A673 (cell line): ENCODE data around the gene CPN2.

Source experiments
- CTCF ChIP-seq: fragments of 300-800, 200-600 bp; sonication (generic); conservative IDR thresholded peaks from 2 replicates; pipeline ENCODE4 v1.5.1; 2017; ENCODE audit warnings: low read depth, mild to moderate bottlenecking, antibody characterized with exemption, low read length, moderate library complexity, mixed read lengths
- EZH2 ChIP-seq: fragments of 200-600 bp; sonication (generic); IDR thresholded peaks from 2 replicates; pipeline ENCODE4 v1.6.1; 2017; ENCODE audit warnings: borderline replicate concordance, low read depth, mild to moderate bottlenecking, mixed read lengths, antibody characterized with exemption, low read length; ENCODE audit not compliant: poor library complexity, severe bottlenecking

- TF ChIP-seq CTCF (no peak), EZH2 (no peak)
These were observed 21.6 kb downstream of the CPN2 start for GRCh38 chr3:194329583-194329965.
